ACC112 (cell line): ENCODE results near the gene RREB1.
A peak's percentile ranks its signal among the peaks of the same experiment; 100 is the strongest.

ENCODE experiments used
- H2AFZ ChIP-seq: fragments of 200-600 bp; sonication (generic); one replicate; pipeline ENCODE4 v1.6.0; 2017; ENCODE audit warnings: antibody characterized with exemption, low read length; ENCODE audit not compliant: unreplicated experiment
- H3K27ac ChIP-seq: fragments of 200-600 bp; sonication (generic); 2 replicates; pipeline ENCODE4 v1.5.1; 2014; ENCODE audit warnings: low read depth, mild to moderate bottlenecking, antibody characterized with exemption, low read length, moderate library complexity
- H3K27me3 ChIP-seq: fragments of 200-600 bp; sonication (generic); 2 replicates; pipeline ENCODE4 v1.6.1; 2014; ENCODE audit warnings: mild to moderate bottlenecking, antibody characterized with exemption, low read length, moderate library complexity, mixed read lengths; ENCODE audit not compliant: insufficient read depth
- H3K36me3 ChIP-seq: fragments of 200-600 bp; sonication (generic); 2 replicates; pipeline ENCODE4 v1.6.1; 2016; ENCODE audit warnings: mild to moderate bottlenecking, antibody characterized with exemption, low read length, moderate library complexity, mixed read lengths; ENCODE audit not compliant: insufficient read depth
- H3K4me1 ChIP-seq: fragments of 200-600 bp; sonication (generic); one replicate; pipeline ENCODE4 v1.6.1; 2016; ENCODE audit warnings: low read length, mixed read lengths; ENCODE audit not compliant: insufficient read depth, unreplicated experiment, control insufficient read depth
- H3K4me3 ChIP-seq: fragments of 200-600 bp; sonication (generic); 2 replicates; pipeline ENCODE4 v1.5.1; 2014; ENCODE audit warnings: mild to moderate bottlenecking, low read depth, low read length
- H3K79me2 ChIP-seq: fragments of 200-600 bp; sonication (generic); one replicate; pipeline ENCODE4 v1.6.0; 2016; ENCODE audit warnings: low read length; ENCODE audit not compliant: control insufficient read depth, unreplicated experiment, insufficient read depth

The RREB1 gene

GRCh38 chr6:7074870-7075269 is 32.9 kb upstream of the RREB1 start:
- Histone ChIP-seq H3K27me3 (no peaks in the 10 kb centered on the region), H3K27ac (no peak overlapping the region), H3K4me1 (no peaks in the 10 kb centered on the region), H3K36me3 (no peaks in the 10 kb centered on the region), H3K79me2 (no peaks in the 10 kb centered on the region), H2AFZ (no peak overlapping the region), H3K4me3 (no peak overlapping the region)

GRCh38 chr6:7075341-7076000 is 32.3 kb upstream of the RREB1 start:
- Histone ChIP-seq H3K79me2 (no peaks in the 10 kb centered on the region), H3K4me1 (no peaks in the 10 kb centered on the region), H3K27ac (no peak overlapping the region), H2AFZ (no peak overlapping the region), H3K36me3 (no peaks in the 10 kb centered on the region), H3K4me3 (no peak overlapping the region), H3K27me3 (no peaks in the 10 kb centered on the region)

GRCh38 chr6:7077856-7078255 is 29.9 kb upstream of the RREB1 start:
- H3K79me2 ChIP-seq: no peaks in the 10 kb centered on the region

GRCh38 chr6:7078856-7079255 is 28.9 kb upstream of the RREB1 start:
- Histone ChIP-seq H3K79me2 (no peaks in the 10 kb centered on the region), H3K36me3 (no peaks in the 10 kb centered on the region), H3K4me3 (no peak overlapping the region), H3K27me3 (no peaks in the 10 kb centered on the region), H3K4me1 (no peaks in the 10 kb centered on the region), H3K27ac (no peak overlapping the region), H2AFZ (no peak overlapping the region)

More at GRCh38 chr6:7077856-7078255, 29.9 kb upstream of the RREB1 start:
- H3K27ac ChIP-seq: no peak overlapping the region
- no peak overlapping the region for H3K4me3 ChIP-seq
- H3K27me3 ChIP-seq: no peaks in the 10 kb centered on the region
- H3K36me3 ChIP-seq: no peaks in the 10 kb centered on the region
- no peaks in the 10 kb centered on the region for H3K4me1 ChIP-seq
- H2AFZ ChIP-seq: no peak overlapping the region

GRCh38 chr6:7080311-7080710 is 27.4 kb upstream of the RREB1 start:
- Histone ChIP-seq H3K79me2 (no peaks in the 10 kb centered on the region), H2AFZ (no peak overlapping the region), H3K27me3 (no peaks in the 10 kb centered on the region), H3K4me1 (no peaks in the 10 kb centered on the region), H3K4me3 (no peak overlapping the region), H3K27ac (no peak overlapping the region), H3K36me3 (no peaks in the 10 kb centered on the region)

GRCh38 chr6:7085911-7086310 is 21.9 kb upstream of the RREB1 start:
- no peak overlapping the region for H3K27ac ChIP-seq
- H3K4me3 ChIP-seq: no peak overlapping the region
- no peaks in the 10 kb centered on the region for H3K36me3 ChIP-seq
- H2AFZ ChIP-seq: peak overlapping the region; percentile 97
- no peaks in the 10 kb centered on the region for H3K27me3 ChIP-seq
- H3K79me2 ChIP-seq: no peaks in the 10 kb centered on the region
- H3K4me1 ChIP-seq: peaks cover 15% of the 10 kb centered on the region

GRCh38 chr6:7086488-7086887 is 21.3 kb upstream of the RREB1 start:
- H3K4me3 ChIP-seq: peak overlapping the region; percentile 80
- no peaks in the 10 kb centered on the region for H3K27me3 ChIP-seq
- H3K4me1 ChIP-seq: peaks cover 15% of the 10 kb centered on the region
- H3K27ac ChIP-seq: no peak overlapping the region
- H3K36me3 ChIP-seq: no peaks in the 10 kb centered on the region
- no peaks in the 10 kb centered on the region for H3K79me2 ChIP-seq
- H2AFZ ChIP-seq: peak overlapping the region; percentile 97

GRCh38 chr6:7087066-7087465 is 20.7 kb upstream of the RREB1 start:
- H3K4me3 ChIP-seq: peak overlapping the region; percentile 80

GRCh38 chr6:7087491-7087979 is 20.2 kb upstream of the RREB1 start:
- no peak overlapping the region for H3K27ac ChIP-seq
- no peaks in the 10 kb centered on the region for H3K79me2 ChIP-seq
- peak overlapping the region; percentile 80 for H3K4me3 ChIP-seq
- H3K4me1 ChIP-seq: peaks cover 15% of the 10 kb centered on the region
- H3K36me3 ChIP-seq: no peaks in the 10 kb centered on the region
- H2AFZ ChIP-seq: peak overlapping the region; percentile 97
- H3K27me3 ChIP-seq: no peaks in the 10 kb centered on the region

More at GRCh38 chr6:7087066-7087465, 20.7 kb upstream of the RREB1 start:
- H2AFZ ChIP-seq: peak overlapping the region; percentile 97
- no peaks in the 10 kb centered on the region for H3K36me3 ChIP-seq
- no peaks in the 10 kb centered on the region for H3K27me3 ChIP-seq
- H3K27ac ChIP-seq: no peak overlapping the region
- H3K79me2 ChIP-seq: no peaks in the 10 kb centered on the region
- peaks cover 15% of the 10 kb centered on the region for H3K4me1 ChIP-seq

- Histone ChIP-seq H3K79me2 (no peaks in the 10 kb centered on the region), H2AFZ (no peak overlapping the region), H3K36me3 (no peaks in the 10 kb centered on the region), H3K4me1 (peaks cover 15% of the 10 kb centered on the region), H3K27ac (no peak overlapping the region), H3K4me3 (no peak overlapping the region), H3K27me3 (no peaks in the 10 kb centered on the region)
These were observed 19.6 kb upstream of the RREB1 start for GRCh38 chr6:7088076-7088742.

- no peak overlapping the region for H3K4me3 ChIP-seq
- H3K4me1 ChIP-seq: no peaks in the 10 kb centered on the region
- no peaks in the 10 kb centered on the region for H3K36me3 ChIP-seq
- no peaks in the 10 kb centered on the region for H3K27me3 ChIP-seq
- H3K79me2 ChIP-seq: no peaks in the 10 kb centered on the region
- no peak overlapping the region for H2AFZ ChIP-seq
- no peak overlapping the region for H3K27ac ChIP-seq
These were observed 8.8 kb upstream of the RREB1 start for GRCh38 chr6:7098993-7099392.
